ENCODE measurements around the gene ABCA4.

ABCA4 gene

GRCh38 chr1:94126651-94127050 is 5.7 kb upstream of the ABCA4 start:
- Mint-ChIP-seq H3K4me1 (peaks cover 19% of the 10 kb centered on the region), H3K4me3 (no peak overlapping the region), H3K27me3 (ENCODE audit: low read depth, poor library complexity) (no peaks in the 10 kb centered on the region), H3K36me3 (ENCODE audit: low read depth) (no peaks in the 10 kb centered on the region), H3K9me3 (peaks cover 3% of the 10 kb centered on the region), H3K27ac (no peak overlapping the region)
- no peak for TF ChIP-seq CTCF (IDR thresholded peaks at IDR 0.05)
- DNase-seq: no peak

- DNase-seq: no peak
- Mint-ChIP-seq H3K9me3 (no peaks in the 10 kb centered on the region), H3K4me1 (peaks cover 23% of the 10 kb centered on the region), H3K27me3 (ENCODE audit: low read depth, poor library complexity) (no peaks in the 10 kb centered on the region), H3K36me3 (ENCODE audit: low read depth) (no peaks in the 10 kb centered on the region), H3K4me3 (no peak overlapping the region), H3K27ac (no peak overlapping the region)
- TF ChIP-seq CTCF (IDR thresholded peaks at IDR 0.05): no peak
These were observed 4.9 kb upstream of the ABCA4 start for GRCh38 chr1:94125551-94126514.

- Mint-ChIP-seq H3K27ac (no peak overlapping the region), H3K4me1 (peaks cover 36% of the 10 kb centered on the region), H3K4me3 (no peak overlapping the region), H3K9me3 (no peaks in the 10 kb centered on the region), H3K27me3 (ENCODE audit: low read depth, poor library complexity) (peaks cover 3% of the 10 kb centered on the region), H3K36me3 (ENCODE audit: low read depth) (no peaks in the 10 kb centered on the region)
- no peak for DNase-seq
- TF ChIP-seq CTCF (IDR thresholded peaks at IDR 0.05): no peak
These were observed 3.6 kb upstream of the ABCA4 start for GRCh38 chr1:94124538-94124937.

- H3K4me1 Mint-ChIP-seq: peaks cover 58% of the 10 kb centered on the region
- H3K27me3 Mint-ChIP-seq (ENCODE audit: low read depth, poor library complexity): peaks cover 9% of the 10 kb centered on the region
- H3K27ac Mint-ChIP-seq: no peak overlapping the region
- no peak for TF ChIP-seq CTCF (IDR thresholded peaks at IDR 0.05)
- H3K36me3 Mint-ChIP-seq (ENCODE audit: low read depth): no peaks in the 10 kb centered on the region
- no peak for DNase-seq
- H3K9me3 Mint-ChIP-seq: no peaks in the 10 kb centered on the region
- H3K4me3 Mint-ChIP-seq: no peak overlapping the region
These were observed 1.4 kb upstream of the ABCA4 start for GRCh38 chr1:94122201-94122970.

- Mint-ChIP-seq H3K36me3 (ENCODE audit: low read depth) (no peaks in the 10 kb centered on the region), H3K27me3 (ENCODE audit: low read depth, poor library complexity) (peaks cover 9% of the 10 kb centered on the region), H3K27ac (no peak overlapping the region), H3K4me1 (peaks cover 64% of the 10 kb centered on the region), H3K4me3 (peak overlapping the region; percentile 64), H3K9me3 (no peaks in the 10 kb centered on the region)
- DNase-seq: no peak
- no peak for TF ChIP-seq CTCF (IDR thresholded peaks at IDR 0.05)
These were observed 468 bp upstream of the ABCA4 start for GRCh38 chr1:94121411-94121821.

All from nephron progenitor cell (in vitro differentiated cells).